Esophagus muscularis mucosa (tissue), 3 donors: Measurements from ENCODE around the gene PLCH2.

Source experiments
- POLR2A ChIP-seq: fragments of 450-650 bp; IDR thresholded peaks from one replicate; pipeline ENCODE4 v1.6.1; 2017; ENCODE audit warnings: antibody characterized with exemption, moderate library complexity, mild to moderate bottlenecking, low read depth
- POLR2AphosphoS5 ChIP-seq, 2 donors: sonication (generic); formaldehyde crosslinking; IDR thresholded peaks; one replicate each; pipeline ENCODE4 v1.6.1; 2017; ENCODE audit warnings: antibody characterized with exemption in 2 of 2
- TF ChIP-seq, protein P1 (sequence below), 3 experiments: fragments of 200-600 bp in 2 of 3; fragments of 450-650 bp in 1 of 3; sonication (generic) in 2 of 3; IDR thresholded peaks; one replicate each; pipeline ENCODE4 v1.5.1; 2017 to 2019; ENCODE audit warnings: antibody characterized with exemption in 3 of 3, mild to moderate bottlenecking in 2 of 3, moderate library complexity in 1 of 3

DNA sequence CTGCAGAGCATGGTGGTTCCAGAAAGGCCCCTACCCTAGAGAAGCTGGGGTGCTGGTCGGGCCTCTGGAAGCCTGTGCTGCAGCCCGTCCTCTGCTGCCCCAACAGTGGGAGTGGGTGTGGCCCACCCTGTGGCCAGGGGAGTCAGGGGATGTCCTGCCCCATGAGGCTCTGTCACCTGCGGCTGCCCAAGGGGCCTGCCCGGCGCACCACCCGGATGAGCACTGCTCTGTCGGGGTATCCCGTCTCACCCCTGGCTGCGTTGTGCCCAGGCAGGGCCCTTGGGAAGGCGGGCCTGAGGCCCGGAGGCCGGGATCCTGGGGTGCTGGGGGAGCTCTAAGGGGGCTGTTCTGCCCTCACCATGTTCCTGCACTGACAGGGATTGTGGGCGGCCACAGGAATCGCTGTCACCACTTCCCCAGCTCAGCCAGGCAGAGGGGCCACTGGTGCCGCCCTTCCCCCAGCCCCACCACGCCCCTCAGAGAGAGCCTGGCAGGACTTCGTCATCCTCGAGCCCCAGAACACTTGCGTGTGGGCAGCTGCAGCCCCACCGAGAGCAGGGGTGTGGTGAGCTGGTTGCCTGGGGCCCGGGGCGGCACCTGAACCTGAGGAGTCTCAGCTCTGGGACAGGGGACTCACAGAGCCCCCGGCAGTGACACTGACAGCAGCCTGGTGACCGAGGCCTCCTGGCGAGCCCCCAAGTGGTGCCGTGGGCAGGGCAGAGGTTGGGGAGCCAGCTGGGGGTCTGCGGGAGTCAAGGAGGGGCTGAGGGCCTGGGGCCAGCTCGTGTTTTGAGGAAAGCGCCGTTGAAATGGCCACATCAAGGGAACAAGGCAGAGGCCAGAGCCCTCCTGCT lies 30.1 kb downstream of the PLCH2 start:
- TF ChIP-seq, protein P1, sequence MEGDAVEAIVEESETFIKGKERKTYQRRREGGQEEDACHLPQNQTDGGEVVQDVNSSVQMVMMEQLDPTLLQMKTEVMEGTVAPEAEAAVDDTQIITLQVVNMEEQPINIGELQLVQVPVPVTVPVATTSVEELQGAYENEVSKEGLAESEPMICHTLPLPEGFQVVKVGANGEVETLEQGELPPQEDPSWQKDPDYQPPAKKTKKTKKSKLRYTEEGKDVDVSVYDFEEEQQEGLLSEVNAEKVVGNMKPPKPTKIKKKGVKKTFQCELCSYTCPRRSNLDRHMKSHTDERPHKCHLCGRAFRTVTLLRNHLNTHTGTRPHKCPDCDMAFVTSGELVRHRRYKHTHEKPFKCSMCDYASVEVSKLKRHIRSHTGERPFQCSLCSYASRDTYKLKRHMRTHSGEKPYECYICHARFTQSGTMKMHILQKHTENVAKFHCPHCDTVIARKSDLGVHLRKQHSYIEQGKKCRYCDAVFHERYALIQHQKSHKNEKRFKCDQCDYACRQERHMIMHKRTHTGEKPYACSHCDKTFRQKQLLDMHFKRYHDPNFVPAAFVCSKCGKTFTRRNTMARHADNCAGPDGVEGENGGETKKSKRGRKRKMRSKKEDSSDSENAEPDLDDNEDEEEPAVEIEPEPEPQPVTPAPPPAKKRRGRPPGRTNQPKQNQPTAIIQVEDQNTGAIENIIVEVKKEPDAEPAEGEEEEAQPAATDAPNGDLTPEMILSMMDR (IDR thresholded peaks at IDR 0.05): no peak
- TF ChIP-seq POLR2AphosphoS5 (IDR thresholded peaks at IDR 0.05) (no peak), POLR2A (no peak)
